ENCODE results near the gene FCRL5.

The FCRL5 gene

GRCh38 chr1:157551694-157552693, at the start of gene FCRL5:
TSS of gene FCRL5 (minus strand) at chr1:157552515. CDS start at chr1:157552362, 153 bp downstream.
- no peak for TF ChIP-seq MYC (IDR thresholded peaks at IDR 0.05; ENCODE audit: low read depth, low read length)
- TF ChIP-seq MAX (IDR thresholded peaks at IDR 0.05; ENCODE audit: low read depth, low read length): no peak
- no peak for TF ChIP-seq POLR2A (IDR thresholded peaks at IDR 0.05; ENCODE audit: extremely low read depth, insufficient read length)
- no peak for TF ChIP-seq CTCF (IDR thresholded peaks at IDR 0.05; ENCODE audit: low read depth, low read length)
- no peak for DNase-seq (ENCODE audit: low read depth)
- H3K4me3 ChIP-seq (ENCODE audit: low read depth, low read length): no peak within 1 kb of the TSS

GRCh38 chr1:157600236-157600635, 47.9 kb upstream of the FCRL5 start:
- H3K4me3 ChIP-seq (ENCODE audit: low read depth, low read length): no peak overlapping the region
- no peak for TF ChIP-seq MYC (IDR thresholded peaks at IDR 0.05; ENCODE audit: low read depth, low read length)
- TF ChIP-seq MAX (IDR thresholded peaks at IDR 0.05; ENCODE audit: low read depth, low read length): no peak
- TF ChIP-seq CTCF (IDR thresholded peaks at IDR 0.05; ENCODE audit: low read depth, low read length): no peak
- TF ChIP-seq POLR2A (IDR thresholded peaks at IDR 0.05; ENCODE audit: extremely low read depth, insufficient read length): no peak
- no peak for DNase-seq (ENCODE audit: low read depth)

GRCh38 chr1:157597959-157598667, 45.8 kb upstream of the FCRL5 start, which contains the start of gene FCRL4:
TSS of gene FCRL4 (minus strand) at chr1:157598085. CDS start at chr1:157597944, 141 bp downstream.
- DNase-seq (ENCODE audit: low read depth): peak; percentile 29
- H3K4me3 ChIP-seq (ENCODE audit: low read depth, low read length): no peak within 1 kb of the TSS
- no peak for TF ChIP-seq POLR2A (IDR thresholded peaks at IDR 0.05; ENCODE audit: extremely low read depth, insufficient read length)
- TF ChIP-seq CTCF (IDR thresholded peaks at IDR 0.05; ENCODE audit: low read depth, low read length): no peak
- no peak for TF ChIP-seq MAX (IDR thresholded peaks at IDR 0.05; ENCODE audit: low read depth, low read length)
- TF ChIP-seq MYC (IDR thresholded peaks at IDR 0.05; ENCODE audit: low read depth, low read length): no peak

- DNase-seq (ENCODE audit: low read depth): no peak
- TF ChIP-seq POLR2A (IDR thresholded peaks at IDR 0.05; ENCODE audit: extremely low read depth, insufficient read length) (no peak), MYC (IDR thresholded peaks at IDR 0.05; ENCODE audit: low read depth, low read length) (no peak), MAX (IDR thresholded peaks at IDR 0.05; ENCODE audit: low read depth, low read length) (no peak), CTCF (IDR thresholded peaks at IDR 0.05; ENCODE audit: low read depth, low read length) (no peak)
- no peak overlapping the region for H3K4me3 ChIP-seq (ENCODE audit: low read depth, low read length)
These were observed 44.1 kb upstream of the FCRL5 start for GRCh38 chr1:157596384-157596783.

GRCh38 chr1:157595356-157595755, 43.0 kb upstream of the FCRL5 start:
- TF ChIP-seq MYC (IDR thresholded peaks at IDR 0.05; ENCODE audit: low read depth, low read length) (peak; percentile 43; the same call in 1 of the 2 replicates), CTCF (IDR thresholded peaks at IDR 0.05; ENCODE audit: low read depth, low read length) (no peak), MAX (IDR thresholded peaks at IDR 0.05; ENCODE audit: low read depth, low read length) (0 out of 2 replicates have a peak, but pooled peaks have one; percentile 30), POLR2A (IDR thresholded peaks at IDR 0.05; ENCODE audit: extremely low read depth, insufficient read length) (no peak)
- peak; percentile 91 for DNase-seq (ENCODE audit: low read depth)
- no peak overlapping the region for H3K4me3 ChIP-seq (ENCODE audit: low read depth, low read length)
